Measurements from ENCODE around the gene AP1M2. TPM values are rescaled to one million over a fixed set of nuclear protein-coding genes. Genes with fewer than 3 reads are reported as not detected.

Gene AP1M2
- total and polyA plus RNA-seq, 5 donors from 2014 or later = not detected

DNA sequence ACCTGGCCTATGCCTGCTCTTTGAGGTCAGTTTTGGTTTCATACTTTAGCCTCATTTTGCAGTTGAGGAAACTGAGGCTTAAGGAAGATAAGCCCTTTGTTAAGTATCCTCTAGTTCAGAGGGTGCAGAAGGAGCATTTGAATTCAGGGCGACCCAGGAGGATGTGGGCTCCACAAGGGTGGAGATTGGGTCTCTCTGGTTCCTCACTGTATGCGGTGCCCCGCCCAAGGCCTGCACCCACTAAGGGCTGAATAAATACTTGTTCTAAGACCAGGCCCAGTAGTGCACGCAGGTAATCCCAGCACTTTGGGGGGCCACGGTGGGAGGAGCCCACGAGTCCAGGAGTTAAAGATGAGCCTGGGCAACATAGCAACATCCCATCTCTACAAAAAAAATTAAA, 37.5 kb upstream of the AP1M2 start:
- H3K4me1 ChIP-seq (ENCODE audit: control insufficient read depth, insufficient read depth, low read length, poor library complexity, severe bottlenecking) = peaks cover 22% of the 10 kb centered on the region
- H3K4me1 Mint-ChIP-seq = peaks cover 5 to 57% (median 28%) of the 10 kb centered on the region in 4 donors
- H3K9me3 ChIP-seq (ENCODE audit: control insufficient read depth in 2 of 2, low read length in 2 of 2) = no peaks in the 10 kb centered on the region
- H3K9me3 Mint-ChIP-seq = no peaks in the 10 kb centered on the region
- peak in 2 of 3 donors; percentile 28 to 82 for DNase-seq
- H3K27me3 Mint-ChIP-seq = no peaks in the 10 kb centered on the region
- peak overlapping the region; percentile 53 for H3K4me3 ChIP-seq (ENCODE audit: low read depth, low read length)
- H3K36me3 ChIP-seq (ENCODE audit: control insufficient read depth, insufficient read depth, low read length) = peaks cover 30% of the 10 kb centered on the region
- H3K27ac Mint-ChIP-seq = peak overlapping the region; percentile 67 to 92 (median 83)
- H3K4me3 Mint-ChIP-seq = peak overlapping the region; percentile 11 to 85 (median 62)
- no peaks in the 10 kb centered on the region for H3K27me3 ChIP-seq (ENCODE audit: control insufficient read depth, insufficient read depth, low read length)
- peak overlapping the region; percentile 25 for H3K27ac ChIP-seq (ENCODE audit: insufficient read depth, low read length, poor library complexity, severe bottlenecking)
- H3K36me3 Mint-ChIP-seq = peaks cover 28% of the 10 kb centered on the region
- peak; percentile 84 to 89 for ATAC-seq (ENCODE audit: low read depth in 2 of 2)

DNA sequence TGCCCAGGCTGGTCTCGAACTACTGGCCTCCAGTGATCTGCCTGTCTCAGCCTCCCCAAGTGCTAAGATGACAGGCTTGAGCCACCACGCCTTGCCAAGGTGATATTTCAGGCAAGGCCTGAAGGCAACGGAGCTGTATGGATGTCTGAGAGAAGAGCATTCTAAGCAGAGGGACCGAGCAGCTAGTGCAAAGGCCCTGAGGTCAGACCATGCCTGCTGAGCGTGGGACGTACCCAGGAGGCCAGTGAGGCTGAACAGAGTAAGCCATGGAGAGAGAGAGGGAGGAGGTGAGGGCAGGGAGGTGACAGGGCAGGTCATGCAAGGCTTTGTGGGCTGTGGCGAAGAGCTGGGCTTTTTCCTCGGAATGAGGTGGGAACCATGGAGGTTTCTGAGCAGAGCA, 34.9 kb upstream of the AP1M2 start:
- H3K4me3 ChIP-seq (ENCODE audit: low read depth, low read length) = no peak overlapping the region
- DNase-seq (no peak), ATAC-seq (ENCODE audit: low read depth in 2 of 2) (no peak)
- H3K9me3 Mint-ChIP-seq = no peaks in the 10 kb centered on the region
- H3K27me3 ChIP-seq (ENCODE audit: control insufficient read depth, insufficient read depth, low read length) = no peaks in the 10 kb centered on the region
- H3K9me3 ChIP-seq (ENCODE audit: control insufficient read depth in 2 of 2, low read length in 2 of 2) = no peaks in the 10 kb centered on the region
- no peaks in the 10 kb centered on the region for H3K27me3 Mint-ChIP-seq
- H3K4me3 Mint-ChIP-seq = peak overlapping the region in 1 of 4 donors; percentile 45
- H3K36me3 Mint-ChIP-seq = peaks cover 25% of the 10 kb centered on the region
- peaks cover 11% of the 10 kb centered on the region for H3K36me3 ChIP-seq (ENCODE audit: control insufficient read depth, insufficient read depth, low read length)
- peaks cover 22% of the 10 kb centered on the region for H3K4me1 ChIP-seq (ENCODE audit: control insufficient read depth, insufficient read depth, low read length, poor library complexity, severe bottlenecking)
- peak overlapping the region; percentile 2 for H3K27ac ChIP-seq (ENCODE audit: insufficient read depth, low read length, poor library complexity, severe bottlenecking)
- peaks cover 5 to 68% (median 32%) of the 10 kb centered on the region in 4 donors for H3K4me1 Mint-ChIP-seq
- H3K27ac Mint-ChIP-seq = peak overlapping the region; percentile 38 to 90 (median 84)

DNA sequence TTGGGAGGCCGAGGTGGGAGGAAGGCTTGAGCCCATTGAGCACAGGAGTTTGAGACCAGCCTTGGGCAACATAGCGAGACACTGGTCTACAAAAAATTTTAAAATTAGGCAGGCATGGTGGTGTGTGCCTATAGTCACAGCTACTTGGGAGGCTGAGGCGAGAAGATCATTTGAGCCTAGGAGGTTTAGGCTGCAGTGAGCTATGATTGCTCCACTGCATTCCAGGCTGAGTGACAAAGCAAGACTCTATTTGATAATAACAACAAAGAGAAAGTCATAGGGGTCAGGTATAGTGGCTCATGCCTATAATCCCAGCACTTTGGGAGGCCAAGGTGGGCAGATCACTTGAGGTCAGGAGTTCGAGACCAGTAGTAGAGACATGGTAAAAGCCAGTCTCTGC, 33.7 kb upstream of the AP1M2 start:
- peaks cover 11% of the 10 kb centered on the region for H3K36me3 ChIP-seq (ENCODE audit: control insufficient read depth, insufficient read depth, low read length)
- no peaks in the 10 kb centered on the region for H3K27me3 Mint-ChIP-seq
- peaks cover 25% of the 10 kb centered on the region for H3K36me3 Mint-ChIP-seq
- H3K27ac Mint-ChIP-seq = peak overlapping the region; percentile 64 to 83 (median 75)
- no peaks in the 10 kb centered on the region for H3K27me3 ChIP-seq (ENCODE audit: control insufficient read depth, insufficient read depth, low read length)
- ATAC-seq (ENCODE audit: low read depth in 2 of 2) (no peak), DNase-seq (no peak)
- H3K4me3 ChIP-seq (ENCODE audit: low read depth, low read length) = no peak overlapping the region
- H3K4me1 Mint-ChIP-seq = peaks cover 5 to 68% (median 34%) of the 10 kb centered on the region in 4 donors
- H3K27ac ChIP-seq (ENCODE audit: insufficient read depth, low read length, poor library complexity, severe bottlenecking) = no peak overlapping the region
- no peaks in the 10 kb centered on the region for H3K9me3 ChIP-seq (ENCODE audit: control insufficient read depth in 2 of 2, low read length in 2 of 2)
- H3K9me3 Mint-ChIP-seq = no peaks in the 10 kb centered on the region
- peak overlapping the region in 2 of 4 donors; percentile 54 to 64 for H3K4me3 Mint-ChIP-seq
- peaks cover 29% of the 10 kb centered on the region for H3K4me1 ChIP-seq (ENCODE audit: control insufficient read depth, insufficient read depth, low read length, poor library complexity, severe bottlenecking)

DNA sequence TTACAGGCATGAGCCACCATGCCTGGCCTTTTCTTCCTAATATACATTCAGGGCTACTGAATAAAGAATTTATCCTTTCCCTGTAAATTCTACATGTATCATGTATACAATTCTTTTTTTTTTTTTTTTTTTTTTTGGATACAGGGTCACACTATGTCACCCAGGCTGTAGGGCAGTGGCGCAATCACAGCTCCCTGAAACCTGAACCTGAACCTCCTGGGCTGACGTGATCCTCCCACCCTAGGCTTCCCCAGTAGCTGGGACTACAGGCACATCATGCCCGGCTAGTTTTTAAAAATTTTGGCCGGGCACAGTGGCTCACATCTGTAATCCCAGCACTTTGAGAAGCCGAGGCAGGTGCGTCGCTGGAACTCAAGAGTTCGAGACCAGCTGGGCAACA, 31.7 kb upstream of the AP1M2 start:
- Mint-ChIP-seq H3K9me3 (no peaks in the 10 kb centered on the region), H3K27me3 (no peaks in the 10 kb centered on the region), H3K4me3 (no peak overlapping the region), H3K27ac (peak overlapping the region in 1 of 3 donors; percentile 6), H3K4me1 (peaks cover 5 to 67% (median 27%) of the 10 kb centered on the region in 4 donors), H3K36me3 (peaks cover 22% of the 10 kb centered on the region)
- Histone ChIP-seq H3K4me1 (ENCODE audit: control insufficient read depth, insufficient read depth, low read length, poor library complexity, severe bottlenecking) (peaks cover 22% of the 10 kb centered on the region), H3K36me3 (ENCODE audit: control insufficient read depth, insufficient read depth, low read length) (peaks cover 11% of the 10 kb centered on the region), H3K27ac (ENCODE audit: insufficient read depth, low read length, poor library complexity, severe bottlenecking) (no peak overlapping the region), H3K4me3 (ENCODE audit: low read depth, low read length) (no peak overlapping the region), H3K27me3 (ENCODE audit: control insufficient read depth, insufficient read depth, low read length) (no peaks in the 10 kb centered on the region), H3K9me3 (ENCODE audit: control insufficient read depth in 2 of 2, low read length in 2 of 2) (no peaks in the 10 kb centered on the region)
- DNase-seq (no peak), ATAC-seq (ENCODE audit: low read depth in 2 of 2) (no peak)

DNA sequence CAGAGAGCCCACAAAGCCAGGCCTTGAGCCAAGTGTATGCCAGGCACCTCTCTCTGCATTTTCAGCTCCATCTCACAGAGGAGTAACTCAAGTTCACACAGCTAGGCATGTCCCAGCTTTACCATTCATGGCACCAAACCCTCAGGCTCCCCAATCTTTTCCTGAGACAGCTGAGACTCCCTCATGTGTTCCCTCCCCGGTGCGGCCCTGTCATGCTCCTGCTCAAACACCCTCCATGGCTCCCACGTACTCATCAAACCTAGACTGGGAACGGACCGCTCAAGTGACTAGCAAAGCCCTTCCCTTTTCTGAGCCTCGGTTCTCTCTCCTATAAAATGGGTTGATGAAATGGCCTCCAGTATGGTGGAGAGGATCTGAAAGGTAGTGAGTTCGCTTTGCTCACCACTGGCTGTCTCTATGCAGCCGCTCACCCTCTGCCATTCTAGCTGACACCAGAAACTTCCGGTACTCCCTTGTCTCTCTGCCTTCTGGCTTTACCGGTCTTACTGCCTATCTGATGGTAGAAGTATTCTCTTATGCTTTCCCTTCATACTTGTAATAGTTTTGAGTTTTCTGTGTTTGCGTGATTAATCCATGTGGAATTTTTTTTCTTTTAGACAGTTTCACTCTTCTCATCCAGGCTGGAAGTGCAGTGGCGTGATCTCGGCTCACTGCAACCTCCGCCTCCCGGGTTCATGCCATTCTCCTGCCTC, 30.5 kb upstream of the AP1M2 start:
- no peak for DNase-seq
- Mint-ChIP-seq H3K36me3 (peaks cover 25% of the 10 kb centered on the region), H3K27ac (peak overlapping the region; percentile 60 to 91 (median 68)), H3K27me3 (no peaks in the 10 kb centered on the region), H3K9me3 (no peaks in the 10 kb centered on the region), H3K4me3 (peak overlapping the region in 2 of 4 donors; percentile 39 to 51), H3K4me1 (peaks cover 5 to 68% (median 30%) of the 10 kb centered on the region in 4 donors)
- Histone ChIP-seq H3K36me3 (ENCODE audit: control insufficient read depth, insufficient read depth, low read length) (peaks cover 14% of the 10 kb centered on the region), H3K4me1 (ENCODE audit: control insufficient read depth, insufficient read depth, low read length, poor library complexity, severe bottlenecking) (peaks cover 16% of the 10 kb centered on the region), H3K27me3 (ENCODE audit: control insufficient read depth, insufficient read depth, low read length) (no peaks in the 10 kb centered on the region), H3K27ac (ENCODE audit: insufficient read depth, low read length, poor library complexity, severe bottlenecking) (no peak overlapping the region), H3K4me3 (ENCODE audit: low read depth, low read length) (no peak overlapping the region), H3K9me3 (ENCODE audit: control insufficient read depth in 2 of 2, low read length in 2 of 2) (no peaks in the 10 kb centered on the region)
- ATAC-seq (ENCODE audit: low read depth in 2 of 2) = no peak

DNA sequence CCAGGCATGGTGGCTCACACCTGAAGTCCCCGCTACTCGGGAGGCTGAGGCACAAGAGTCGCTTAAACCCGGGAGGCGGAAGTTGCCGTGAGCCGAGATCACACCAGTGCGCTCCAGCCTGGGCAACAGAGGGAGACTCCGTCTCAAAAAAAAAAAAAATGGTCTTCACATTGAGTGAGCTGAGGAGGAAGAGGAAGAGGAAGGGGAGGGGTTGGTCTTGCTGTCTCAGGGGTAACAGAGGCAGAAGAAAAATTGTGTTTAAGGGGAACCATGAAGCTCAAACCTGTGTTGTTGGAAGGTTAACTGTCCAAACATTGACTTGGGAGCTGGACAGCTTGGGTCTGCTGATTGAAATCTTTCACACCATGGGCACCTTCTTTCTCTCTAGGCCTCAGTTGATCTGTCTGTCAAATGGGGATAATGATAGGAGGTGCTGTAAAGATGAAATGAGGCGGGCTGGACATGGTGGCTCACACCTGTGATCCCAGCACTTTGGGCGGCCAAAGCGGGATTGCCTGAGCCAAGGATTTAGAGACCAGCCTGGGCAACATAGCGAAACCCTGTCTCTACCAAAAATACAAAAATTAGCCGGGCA, 28.4 kb upstream of the AP1M2 start:
- Mint-ChIP-seq H3K36me3 (peaks cover 15% of the 10 kb centered on the region), H3K4me1 (peaks cover 2 to 62% (median 21%) of the 10 kb centered on the region in 4 donors), H3K9me3 (no peaks in the 10 kb centered on the region), H3K4me3 (peak overlapping the region; percentile 41 to 76 (median 60)), H3K27ac (peak overlapping the region in 2 of 3 donors; percentile 52 to 65), H3K27me3 (no peaks in the 10 kb centered on the region)
- Histone ChIP-seq H3K4me1 (ENCODE audit: control insufficient read depth, insufficient read depth, low read length, poor library complexity, severe bottlenecking) (peaks cover 21% of the 10 kb centered on the region), H3K27ac (ENCODE audit: insufficient read depth, low read length, poor library complexity, severe bottlenecking) (no peak overlapping the region), H3K36me3 (ENCODE audit: control insufficient read depth, insufficient read depth, low read length) (peaks cover 12% of the 10 kb centered on the region), H3K9me3 (ENCODE audit: control insufficient read depth in 2 of 2, low read length in 2 of 2) (no peaks in the 10 kb centered on the region), H3K27me3 (ENCODE audit: control insufficient read depth, insufficient read depth, low read length) (no peaks in the 10 kb centered on the region), H3K4me3 (ENCODE audit: low read depth, low read length) (no peak overlapping the region)
- peak in 1 of 3 donors; percentile 28 for DNase-seq
- no peak for ATAC-seq (ENCODE audit: low read depth in 2 of 2)

DNA sequence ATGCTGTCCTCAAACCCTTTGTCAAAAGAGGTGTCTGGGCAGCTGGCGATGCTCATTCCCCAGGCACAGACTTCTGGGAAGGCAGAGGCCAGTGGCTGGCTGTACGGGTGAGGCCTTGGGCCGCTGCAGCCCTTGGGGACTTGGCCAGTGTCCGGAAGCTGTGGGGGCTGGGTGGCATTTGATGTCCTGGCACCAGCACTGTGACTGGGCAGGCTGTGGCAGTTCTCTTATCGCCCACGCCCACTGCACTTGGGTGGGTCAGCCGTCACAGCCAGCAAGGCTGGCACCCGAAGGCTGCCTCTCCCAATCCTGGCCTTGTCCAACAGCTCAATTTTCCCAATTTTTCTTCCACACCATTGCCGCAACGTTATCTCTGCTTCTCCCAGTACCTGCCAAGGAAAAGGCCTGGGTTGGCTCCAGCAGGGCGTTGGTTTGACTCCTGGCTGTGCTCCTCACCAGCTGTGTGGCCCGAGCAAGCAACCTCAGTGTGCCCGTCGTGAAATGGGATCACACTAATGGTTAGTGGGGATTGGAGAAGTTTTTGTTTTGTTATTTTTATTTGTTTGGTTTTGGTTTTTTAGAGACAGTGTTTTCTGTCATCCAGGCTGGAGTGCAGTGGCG, 25.5 kb upstream of the AP1M2 start:
- no peaks in the 10 kb centered on the region for H3K9me3 ChIP-seq (ENCODE audit: control insufficient read depth in 2 of 2, low read length in 2 of 2)
- H3K36me3 ChIP-seq (ENCODE audit: control insufficient read depth, insufficient read depth, low read length) = peaks cover 12% of the 10 kb centered on the region
- no peaks in the 10 kb centered on the region for H3K27me3 Mint-ChIP-seq
- H3K27ac Mint-ChIP-seq = peak overlapping the region in 1 of 3 donors; percentile 86
- H3K4me3 ChIP-seq (ENCODE audit: low read depth, low read length) = no peak overlapping the region
- H3K9me3 Mint-ChIP-seq = no peaks in the 10 kb centered on the region
- H3K27ac ChIP-seq (ENCODE audit: insufficient read depth, low read length, poor library complexity, severe bottlenecking) = no peak overlapping the region
- no peaks in the 10 kb centered on the region for H3K27me3 ChIP-seq (ENCODE audit: control insufficient read depth, insufficient read depth, low read length)
- peaks cover 24% of the 10 kb centered on the region for H3K4me1 ChIP-seq (ENCODE audit: control insufficient read depth, insufficient read depth, low read length, poor library complexity, severe bottlenecking)
- ATAC-seq (ENCODE audit: low read depth in 2 of 2) (no peak), DNase-seq (no peak)
- H3K36me3 Mint-ChIP-seq = peaks cover 9% of the 10 kb centered on the region
- H3K4me1 Mint-ChIP-seq = peaks cover 0 to 64% (median 18%) of the 10 kb centered on the region in 4 donors
- peak overlapping the region in 1 of 4 donors; percentile 50 for H3K4me3 Mint-ChIP-seq
